Neural cell (in vitro differentiated cells): ENCODE measurements around the gene BIN2. TPM values are rescaled to one million over a fixed set of nuclear protein-coding genes. Genes with fewer than 3 reads are reported as not detected.

ENCODE experiments used
- H2AFZ ChIP-seq: fragments of 200-600, 300-800 bp; sonication (generic), shearing (Covaris generic); 2 replicates; pipeline ENCODE4 v1.6.0; 2014; ENCODE audit warnings: low read depth, mild to moderate bottlenecking, antibody characterized with exemption, low read length, moderate library complexity
- H3F3A ChIP-seq: fragments of 200-600 bp; shearing (Covaris generic); 2 replicates; pipeline ENCODE4 v1.6.1; 2016; ENCODE audit warnings: mild to moderate bottlenecking, moderate library complexity, mixed read lengths, antibody characterized with exemption, low read length; ENCODE audit not compliant: insufficient read depth, poor library complexity, severe bottlenecking
- H3K27ac ChIP-seq: fragments of 200-600, 300-800 bp; sonication (generic), shearing (Covaris generic); 2 replicates; pipeline ENCODE4 v1.5.1; 2014; ENCODE audit warnings: mild to moderate bottlenecking, low read length, moderate library complexity
- H3K27me3 ChIP-seq: fragments of 300-800, 200-600 bp; sonication (generic), shearing (Covaris generic); 2 replicates; pipeline ENCODE4 v1.6.0; 2014; ENCODE audit warnings: mild to moderate bottlenecking, low read depth, low read length, moderate library complexity; ENCODE audit not compliant: insufficient read depth
- H3K36me3 ChIP-seq: fragments of 300-800, 200-600 bp; sonication (generic), shearing (Covaris generic); 2 replicates; pipeline ENCODE4 v1.5.1; 2014; ENCODE audit warnings: mild to moderate bottlenecking, antibody characterized with exemption, low read length, moderate library complexity; ENCODE audit not compliant: insufficient read depth
- H3K4me2 ChIP-seq: fragments of 300-800, 200-600 bp; sonication (generic), shearing (Covaris generic); 2 replicates; pipeline ENCODE4 v1.6.0; 2014; ENCODE audit warnings: mild to moderate bottlenecking, low read length
- H3K4me3 ChIP-seq: fragments of 300-800, 200-600 bp; sonication (generic), shearing (Covaris generic); 2 replicates; pipeline ENCODE4 v1.5.1; 2014; ENCODE audit warnings: mild to moderate bottlenecking, low read length, moderate library complexity
- H3K79me2 ChIP-seq: fragments of 200-600 bp; shearing (Covaris generic); replicated peaks from 2 replicates; pipeline ENCODE4 v1.6.0; 2014; ENCODE audit warnings: mild to moderate bottlenecking, low read length, moderate library complexity; ENCODE audit not compliant: insufficient read depth
- H3K9ac ChIP-seq: fragments of 300-800, 200-600 bp; sonication (generic), shearing (Covaris generic); 2 replicates; pipeline ENCODE4 v1.6.1; 2016; ENCODE audit warnings: mild to moderate bottlenecking, low read length, mixed read lengths
- H3K9me2 ChIP-seq: fragments of 200-600 bp; shearing (Covaris generic); 2 replicates; pipeline ENCODE4 v1.6.1; 2016; ENCODE audit warnings: mild to moderate bottlenecking, low read length, mixed read lengths; ENCODE audit not compliant: insufficient read depth
- H3K9me3 ChIP-seq: fragments of 200-600, 300-800 bp; sonication (generic), shearing (Covaris generic); 2 replicates; pipeline ENCODE4 v1.6.1; 2016; ENCODE audit warnings: mild to moderate bottlenecking, mixed run types, low read length, moderate library complexity, mixed read lengths
- H4K20me1 ChIP-seq: fragments of 200-600 bp; shearing (Covaris generic); 2 replicates; pipeline ENCODE4 v1.6.1; 2016; ENCODE audit warnings: mild to moderate bottlenecking, mixed run types; ENCODE audit not compliant: insufficient read depth
- EP300 ChIP-seq: fragments of 450-650 bp; conservative IDR thresholded peaks from 2 replicates; pipeline ENCODE4 v1.6.1; 2014; ENCODE audit warnings: antibody characterized with exemption, mild to moderate bottlenecking, moderate library complexity; ENCODE audit not compliant: poor library complexity, severe bottlenecking
- EZH2 ChIP-seq: fragments of 200-600, 300-800 bp; shearing (Covaris generic), sonication (generic); IDR thresholded peaks from 2 replicates; pipeline ENCODE4 v1.6.1; 2014; ENCODE audit warnings: antibody characterized with exemption, low read length, borderline replicate concordance, mild to moderate bottlenecking; ENCODE audit not compliant: insufficient read depth, poor library complexity, severe bottlenecking
- MXI1 ChIP-seq: fragments of 450-650 bp; conservative IDR thresholded peaks from 2 replicates; pipeline ENCODE4 v1.6.1; 2014; ENCODE audit warnings: antibody characterized with exemption, mild to moderate bottlenecking; ENCODE audit not compliant: poor library complexity, severe bottlenecking
- POLR2AphosphoS5 ChIP-seq: IDR thresholded peaks from 2 replicates; pipeline ENCODE4 v1.6.1; 2012
- RAD21 ChIP-seq: fragments of 450-650 bp; conservative IDR thresholded peaks from 2 replicates; pipeline ENCODE4 v1.6.1; 2014; ENCODE audit warnings: antibody characterized with exemption, mild to moderate bottlenecking, moderate library complexity
- SMC3 ChIP-seq: fragments of 450-650 bp; conservative IDR thresholded peaks from 2 replicates; pipeline ENCODE4 v1.6.1; 2014; ENCODE audit warnings: antibody characterized with exemption, mild to moderate bottlenecking, moderate library complexity; ENCODE audit not compliant: poor library complexity
- TAF1 ChIP-seq: IDR thresholded peaks from 2 replicates; pipeline ENCODE4 v1.6.1; 2012; ENCODE audit warnings: low read depth
- polyA plus RNA-seq: library from polyadenylated mRNA; depleted of rRNA; stranded (reverse); fragments of >200 nt; gene quantifications from 2 replicates; pipeline ENCODE4 v1.2.3, GENCODE V29; 2014
- TF ChIP-seq, protein P1 (sequence below): fragments of 450-650 bp; IDR thresholded peaks from 2 replicates; pipeline ENCODE4 v1.5.1; 2014; ENCODE audit warnings: antibody characterized with exemption, mild to moderate bottlenecking, moderate library complexity; ENCODE audit not compliant: poor library complexity, severe bottlenecking
- TF ChIP-seq, protein P2 (sequence below): IDR thresholded peaks from 2 replicates; pipeline ENCODE4 v1.6.1; 2012; ENCODE audit warnings: borderline replicate concordance

Gene BIN2
- polyA plus RNA-seq, 1 donor from 2014 or later, result not detected

DNA sequence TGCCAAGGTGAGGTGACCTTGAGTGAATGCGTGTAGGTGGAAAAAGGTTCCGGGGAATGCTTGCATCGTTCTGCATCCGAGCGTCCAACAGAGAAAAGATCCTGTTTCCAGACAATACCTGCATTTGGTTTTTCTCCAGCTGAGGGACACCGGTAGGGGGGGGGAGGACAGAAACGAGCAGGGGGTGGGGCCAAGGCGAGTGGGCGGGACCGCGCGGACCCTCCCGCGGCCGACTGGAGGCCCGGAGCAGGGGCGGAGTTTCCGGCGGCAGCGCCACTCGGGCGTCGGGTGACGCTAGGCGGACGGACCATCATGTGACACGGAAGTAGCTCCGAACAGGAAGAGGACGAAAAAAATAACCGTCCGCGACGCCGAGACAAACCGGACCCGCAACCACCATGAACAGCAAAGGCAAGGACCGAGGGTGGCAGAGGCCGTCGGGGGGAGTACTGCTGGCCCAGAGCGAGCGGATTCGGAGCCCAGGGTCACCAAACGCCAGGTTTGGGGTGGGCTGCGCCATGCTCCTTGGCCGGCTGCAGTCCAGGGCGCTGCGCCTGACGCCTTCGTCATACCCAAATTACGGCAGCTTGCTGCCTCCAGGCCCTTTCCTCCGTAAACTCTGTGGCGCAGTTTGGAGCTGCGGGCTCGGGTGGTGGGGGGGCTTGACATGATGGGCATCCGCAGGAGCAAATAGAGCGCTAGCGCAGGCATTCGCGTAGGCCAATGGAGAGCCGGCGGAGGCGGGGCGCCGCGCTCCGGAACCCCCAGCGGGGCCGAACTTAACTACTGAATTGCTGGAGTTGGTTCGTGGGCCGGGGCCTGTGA lies 85.3 kb downstream of the BIN2 start, which contains the start of gene DAZAP2:
Gene DAZAP2, plus strand, starts transcription at position 317 of the 825 bp plus-strand sequence. Its CDS starts 82 bp downstream, at position 399.
- peak within 1 kb of the TSS; percentile 90 for H3K4me2 ChIP-seq
- H3K27ac ChIP-seq, result peak within 1 kb of the TSS; percentile 98
- H3K9me3 ChIP-seq, result no peaks in the 10 kb centered on the region
- H2AFZ ChIP-seq, result peak within 1 kb of the TSS; percentile 99
- H3K36me3 ChIP-seq, result peaks cover 6% of the 10 kb centered on the region
- no peaks in the 10 kb centered on the region for H3F3A ChIP-seq
- no peaks in the 10 kb centered on the region for H3K9me2 ChIP-seq
- TF ChIP-seq SMC3, result peak; percentile 44
- peak; percentile 87 for TF ChIP-seq MXI1
- no peak for TF ChIP-seq EZH2
- TF ChIP-seq, protein P1, sequence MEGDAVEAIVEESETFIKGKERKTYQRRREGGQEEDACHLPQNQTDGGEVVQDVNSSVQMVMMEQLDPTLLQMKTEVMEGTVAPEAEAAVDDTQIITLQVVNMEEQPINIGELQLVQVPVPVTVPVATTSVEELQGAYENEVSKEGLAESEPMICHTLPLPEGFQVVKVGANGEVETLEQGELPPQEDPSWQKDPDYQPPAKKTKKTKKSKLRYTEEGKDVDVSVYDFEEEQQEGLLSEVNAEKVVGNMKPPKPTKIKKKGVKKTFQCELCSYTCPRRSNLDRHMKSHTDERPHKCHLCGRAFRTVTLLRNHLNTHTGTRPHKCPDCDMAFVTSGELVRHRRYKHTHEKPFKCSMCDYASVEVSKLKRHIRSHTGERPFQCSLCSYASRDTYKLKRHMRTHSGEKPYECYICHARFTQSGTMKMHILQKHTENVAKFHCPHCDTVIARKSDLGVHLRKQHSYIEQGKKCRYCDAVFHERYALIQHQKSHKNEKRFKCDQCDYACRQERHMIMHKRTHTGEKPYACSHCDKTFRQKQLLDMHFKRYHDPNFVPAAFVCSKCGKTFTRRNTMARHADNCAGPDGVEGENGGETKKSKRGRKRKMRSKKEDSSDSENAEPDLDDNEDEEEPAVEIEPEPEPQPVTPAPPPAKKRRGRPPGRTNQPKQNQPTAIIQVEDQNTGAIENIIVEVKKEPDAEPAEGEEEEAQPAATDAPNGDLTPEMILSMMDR, result peak; percentile 20
- TF ChIP-seq, protein P2, sequence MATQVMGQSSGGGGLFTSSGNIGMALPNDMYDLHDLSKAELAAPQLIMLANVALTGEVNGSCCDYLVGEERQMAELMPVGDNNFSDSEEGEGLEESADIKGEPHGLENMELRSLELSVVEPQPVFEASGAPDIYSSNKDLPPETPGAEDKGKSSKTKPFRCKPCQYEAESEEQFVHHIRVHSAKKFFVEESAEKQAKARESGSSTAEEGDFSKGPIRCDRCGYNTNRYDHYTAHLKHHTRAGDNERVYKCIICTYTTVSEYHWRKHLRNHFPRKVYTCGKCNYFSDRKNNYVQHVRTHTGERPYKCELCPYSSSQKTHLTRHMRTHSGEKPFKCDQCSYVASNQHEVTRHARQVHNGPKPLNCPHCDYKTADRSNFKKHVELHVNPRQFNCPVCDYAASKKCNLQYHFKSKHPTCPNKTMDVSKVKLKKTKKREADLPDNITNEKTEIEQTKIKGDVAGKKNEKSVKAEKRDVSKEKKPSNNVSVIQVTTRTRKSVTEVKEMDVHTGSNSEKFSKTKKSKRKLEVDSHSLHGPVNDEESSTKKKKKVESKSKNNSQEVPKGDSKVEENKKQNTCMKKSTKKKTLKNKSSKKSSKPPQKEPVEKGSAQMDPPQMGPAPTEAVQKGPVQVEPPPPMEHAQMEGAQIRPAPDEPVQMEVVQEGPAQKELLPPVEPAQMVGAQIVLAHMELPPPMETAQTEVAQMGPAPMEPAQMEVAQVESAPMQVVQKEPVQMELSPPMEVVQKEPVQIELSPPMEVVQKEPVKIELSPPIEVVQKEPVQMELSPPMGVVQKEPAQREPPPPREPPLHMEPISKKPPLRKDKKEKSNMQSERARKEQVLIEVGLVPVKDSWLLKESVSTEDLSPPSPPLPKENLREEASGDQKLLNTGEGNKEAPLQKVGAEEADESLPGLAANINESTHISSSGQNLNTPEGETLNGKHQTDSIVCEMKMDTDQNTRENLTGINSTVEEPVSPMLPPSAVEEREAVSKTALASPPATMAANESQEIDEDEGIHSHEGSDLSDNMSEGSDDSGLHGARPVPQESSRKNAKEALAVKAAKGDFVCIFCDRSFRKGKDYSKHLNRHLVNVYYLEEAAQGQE, result peak; percentile 62
- TF ChIP-seq EP300, result peak; percentile 56
- peak; percentile 4 for TF ChIP-seq RAD21
- peak; percentile 97 for TF ChIP-seq POLR2AphosphoS5
- no peak for TF ChIP-seq TAF1
- no peaks in the 10 kb centered on the region for H4K20me1 ChIP-seq
- H3K4me3 ChIP-seq, result peak within 1 kb of the TSS; percentile 79
- H3K27me3 ChIP-seq, result no peaks in the 10 kb centered on the region
- peaks cover 11% of the 10 kb centered on the region for H3K79me2 ChIP-seq
- H3K9ac ChIP-seq, result peak within 1 kb of the TSS; percentile 99

DNA sequence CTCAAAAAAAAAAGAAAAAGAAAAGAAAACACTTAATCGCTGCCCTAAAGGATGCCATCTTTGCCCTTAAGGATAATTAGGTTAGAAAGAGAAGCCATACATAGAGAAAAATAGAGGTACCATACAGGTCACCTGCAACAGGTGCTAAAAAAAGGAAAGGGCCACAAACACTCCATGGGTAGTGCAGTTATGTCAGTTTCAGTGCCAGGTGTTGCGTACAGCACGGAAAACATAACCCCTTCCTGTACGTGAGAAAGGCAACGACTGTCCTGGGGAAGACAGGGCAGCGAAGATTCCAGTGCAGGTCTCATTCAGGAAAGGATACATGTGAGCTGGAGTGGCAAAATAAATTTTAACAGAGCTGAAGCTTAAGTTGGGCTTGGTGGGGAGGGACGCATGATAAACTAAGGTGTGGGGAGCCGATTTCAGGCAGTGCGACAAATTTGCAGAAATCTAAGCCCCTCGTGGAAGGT lies 85.9 kb downstream of the BIN2 start:
- TF ChIP-seq, protein P1, result no peak
- peak; percentile 4 for TF ChIP-seq RAD21
- Histone ChIP-seq H3K9ac (peak overlapping the region; percentile 99), H3K9me3 (no peaks in the 10 kb centered on the region), H3K27ac (peak overlapping the region; percentile 98), H3K4me2 (peak overlapping the region; percentile 90), H3K9me2 (no peaks in the 10 kb centered on the region), H3K36me3 (peaks cover 6% of the 10 kb centered on the region), H2AFZ (peak overlapping the region; percentile 99), H3K4me3 (peak overlapping the region; percentile 79), H3K27me3 (no peaks in the 10 kb centered on the region), H3K79me2 (peaks cover 11% of the 10 kb centered on the region), H4K20me1 (no peaks in the 10 kb centered on the region), H3F3A (no peaks in the 10 kb centered on the region)
